Epithelial cell of proximal tubule (primary cell): ENCODE measurements around the gene MYOM1. TPM values are rescaled to one million over a fixed set of nuclear protein-coding genes. Genes with fewer than 3 reads are reported as not detected.

Source experiments
- DNase-seq: peaks from one replicate; pipeline ENCODE4 v3.0.0-alpha.2; 2011; ENCODE audit warnings: low read depth
- H3K4me3 ChIP-seq: 2 replicates; pipeline ENCODE4 v1.5.1; 2011; ENCODE audit warnings: low read depth, mild to moderate bottlenecking, low read length
- total RNA-seq: library from RNA; depleted of rRNA; stranded (reverse); fragments of >200 nt; gene quantifications from 2 replicates; pipeline ENCODE4 v1.2.3, GENCODE V29; 2015
- TF ChIP-seq, protein P1 (sequence below): conservative IDR thresholded peaks from 2 replicates; pipeline ENCODE4 v1.5.1; 2012; ENCODE audit warnings: low read depth, mild to moderate bottlenecking, low read length

MYOM1 gene
- total RNA-seq, 1 donor from 2014 or later: 0.12 TPM

- TF ChIP-seq, protein P1, sequence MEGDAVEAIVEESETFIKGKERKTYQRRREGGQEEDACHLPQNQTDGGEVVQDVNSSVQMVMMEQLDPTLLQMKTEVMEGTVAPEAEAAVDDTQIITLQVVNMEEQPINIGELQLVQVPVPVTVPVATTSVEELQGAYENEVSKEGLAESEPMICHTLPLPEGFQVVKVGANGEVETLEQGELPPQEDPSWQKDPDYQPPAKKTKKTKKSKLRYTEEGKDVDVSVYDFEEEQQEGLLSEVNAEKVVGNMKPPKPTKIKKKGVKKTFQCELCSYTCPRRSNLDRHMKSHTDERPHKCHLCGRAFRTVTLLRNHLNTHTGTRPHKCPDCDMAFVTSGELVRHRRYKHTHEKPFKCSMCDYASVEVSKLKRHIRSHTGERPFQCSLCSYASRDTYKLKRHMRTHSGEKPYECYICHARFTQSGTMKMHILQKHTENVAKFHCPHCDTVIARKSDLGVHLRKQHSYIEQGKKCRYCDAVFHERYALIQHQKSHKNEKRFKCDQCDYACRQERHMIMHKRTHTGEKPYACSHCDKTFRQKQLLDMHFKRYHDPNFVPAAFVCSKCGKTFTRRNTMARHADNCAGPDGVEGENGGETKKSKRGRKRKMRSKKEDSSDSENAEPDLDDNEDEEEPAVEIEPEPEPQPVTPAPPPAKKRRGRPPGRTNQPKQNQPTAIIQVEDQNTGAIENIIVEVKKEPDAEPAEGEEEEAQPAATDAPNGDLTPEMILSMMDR: no peak
- DNase-seq: no peak
- H3K4me3 ChIP-seq: no peak overlapping the region
Observed at GRCh38 chr18:3255611-3256165, 35.9 kb upstream of the MYOM1 start.

- DNase-seq: no peak
- no peak overlapping the region for H3K4me3 ChIP-seq
- TF ChIP-seq, protein P1: no peak
Observed at GRCh38 chr18:3254725-3255124, 35.0 kb upstream of the MYOM1 start.

- TF ChIP-seq, protein P1: no peak
- no peak for DNase-seq
Observed at GRCh38 chr18:3252843-3253242, 33.1 kb upstream of the MYOM1 start.

DNA sequence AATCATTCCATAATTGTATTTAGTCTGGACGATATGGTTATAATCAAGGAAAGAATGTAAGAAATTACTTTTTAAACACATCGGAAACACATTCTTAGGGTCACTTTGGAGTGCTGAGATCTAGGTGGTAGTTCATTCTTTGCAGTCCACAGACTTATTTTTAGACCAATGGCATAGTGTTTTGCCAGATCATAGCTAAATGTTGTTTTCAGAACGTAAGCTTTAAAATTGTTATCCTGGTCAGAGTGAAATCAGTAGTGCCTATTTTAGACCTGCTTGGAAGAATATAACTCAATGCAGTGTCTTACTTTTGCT, 32.2 kb upstream of the MYOM1 start:
- TF ChIP-seq, protein P1: no peak
- no peak overlapping the region for H3K4me3 ChIP-seq
- no peak for DNase-seq

More at GRCh38 chr18:3252843-3253242, 33.1 kb upstream of the MYOM1 start:
- H3K4me3 ChIP-seq: no peak overlapping the region

GRCh38 chr18:3251249-3251962, 31.6 kb upstream of the MYOM1 start:
- no peak overlapping the region for H3K4me3 ChIP-seq
- TF ChIP-seq, protein P1: no peak
- no peak for DNase-seq

DNA sequence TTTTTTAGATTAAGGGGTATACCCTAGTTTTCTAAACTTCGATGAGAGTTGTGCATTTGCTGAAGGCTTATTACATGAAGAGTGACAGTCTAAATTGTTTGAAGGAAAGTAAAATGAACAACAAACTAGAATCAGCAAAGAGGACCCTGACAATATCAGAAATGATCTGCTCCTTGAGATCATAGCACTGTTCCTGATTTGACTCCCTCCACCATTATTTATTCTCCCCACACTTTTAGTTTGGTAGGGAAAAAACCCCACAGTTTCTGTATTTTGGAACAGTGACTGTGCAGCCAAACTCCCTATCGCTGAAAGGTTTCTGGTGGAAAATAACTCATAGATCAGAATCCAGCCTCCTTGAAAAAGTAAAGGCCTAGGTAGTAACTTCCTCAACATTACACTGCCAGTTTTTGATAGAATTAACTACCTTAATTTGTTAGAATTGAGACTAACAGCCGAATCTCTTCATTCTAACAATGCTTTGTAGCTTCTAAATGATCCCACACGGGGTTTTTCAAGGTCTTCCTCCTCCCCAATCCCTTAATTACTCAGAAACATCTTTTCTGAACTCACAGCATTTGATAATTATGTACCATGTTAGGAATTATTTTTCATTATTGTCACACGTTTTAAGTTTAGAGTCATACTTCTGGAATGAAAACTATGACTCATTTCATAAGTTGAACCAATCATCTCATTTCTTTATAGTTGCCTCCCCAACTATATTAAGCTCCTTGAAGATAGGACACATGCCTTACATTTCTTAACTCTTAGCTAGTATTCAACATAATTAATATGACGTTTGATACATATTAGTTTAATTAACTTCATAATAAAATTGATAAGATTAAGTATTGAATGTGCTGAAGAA, 30.7 kb upstream of the MYOM1 start:
- TF ChIP-seq, protein P1: no peak
- DNase-seq: no peak
- peak overlapping the region; percentile 92 for H3K4me3 ChIP-seq
